Hepatocyte (in vitro differentiated cells): ENCODE data around the gene CUL7. TPM values are rescaled to one million over a fixed set of nuclear protein-coding genes. Genes with fewer than 3 reads are reported as not detected.

Source experiments
- DNase-seq: peaks from one replicate; pipeline ENCODE4 v3.0.0-alpha.2; 2016; ENCODE audit warnings: low spot score
- H2AFZ ChIP-seq: fragments of 200-600 bp; sonication (generic); 2 replicates; pipeline ENCODE4 v1.6.0; 2016; ENCODE audit warnings: antibody characterized with exemption, mild to moderate bottlenecking
- H3K27ac ChIP-seq: fragments of 200-600 bp; sonication (generic); 2 replicates; pipeline ENCODE4 v1.5.1; 2016; ENCODE audit warnings: mild to moderate bottlenecking
- H3K27me3 ChIP-seq: fragments of 200-600 bp; sonication (generic); 2 replicates; pipeline ENCODE4 v1.6.1; 2016
- H3K36me3 ChIP-seq: fragments of 200-600 bp; sonication (generic); replicated peaks from 2 replicates; pipeline ENCODE4 v1.5.1; 2016; ENCODE audit warnings: low read depth; ENCODE audit not compliant: insufficient read depth
- H3K4me1 ChIP-seq: fragments of 200-600 bp; sonication (generic); 2 replicates; pipeline ENCODE4 v1.5.1; 2016; ENCODE audit warnings: mild to moderate bottlenecking, moderate library complexity; ENCODE audit not compliant: insufficient read depth
- H3K4me2 ChIP-seq: fragments of 200-600 bp; sonication (generic); 2 replicates; pipeline ENCODE4 v1.6.0; 2016
- H3K4me3 ChIP-seq: fragments of 200-600 bp; sonication (generic); 2 replicates; pipeline ENCODE4 v1.5.1; 2016; ENCODE audit warnings: mild to moderate bottlenecking
- H3K79me2 ChIP-seq: fragments of 200-600 bp; sonication (generic); 2 replicates; pipeline ENCODE4 v1.6.0; 2017; ENCODE audit warnings: mild to moderate bottlenecking
- H3K9me2 ChIP-seq: fragments of 200-600 bp; sonication (generic); replicated peaks from 2 replicates; pipeline ENCODE4 v1.6.0; 2017; ENCODE audit warnings: mild to moderate bottlenecking; ENCODE audit not compliant: insufficient read depth
- H3K9me3 ChIP-seq: fragments of 200-600 bp; sonication (generic); 2 replicates; pipeline ENCODE4 v1.5.1; 2016; ENCODE audit warnings: low read depth, mild to moderate bottlenecking
- H4K20me1 ChIP-seq: fragments of 200-600 bp; sonication (generic); 2 replicates; pipeline ENCODE4 v1.6.0; 2016; ENCODE audit warnings: mild to moderate bottlenecking; ENCODE audit not compliant: insufficient read depth, poor library complexity, severe bottlenecking
- EZH2 ChIP-seq: fragments of 200-600 bp; sonication (generic); IDR thresholded peaks from 2 replicates; pipeline ENCODE4 v1.6.1; 2016; ENCODE audit warnings: antibody characterized with exemption, mild to moderate bottlenecking, borderline replicate concordance
- EZH2phosphoT487 ChIP-seq: fragments of 200-600 bp; sonication (generic); IDR thresholded peaks from one replicate; pipeline ENCODE4 v1.6.1; 2018; ENCODE audit warnings: antibody characterized with exemption, mild to moderate bottlenecking, low read depth, moderate library complexity; ENCODE audit not compliant: unreplicated experiment, severe bottlenecking
- WGBS: methylation state at CpG from one replicate; pipeline ENCODE4 v1.1.6; 2016; ENCODE audit warnings: low lambda C conversion rate; ENCODE audit errors: missing lambda C conversion rate; 5-methylcytosine and 5-hydroxymethylcytosine counted together
- polyA plus RNA-seq: library from polyadenylated mRNA; unstranded; fragments of >200 nt; fragmentation: Nextera tagmentation; extraction: Ambion mirVana; gene quantifications from 2 replicates; pipeline ENCODE4 v1.2.1, GENCODE V29; 2016
- total RNA-seq: library from RNA; depleted of rRNA; stranded (reverse); fragments of >200 nt; gene quantifications from 2 replicates; pipeline ENCODE4 v1.2.3, GENCODE V29; 2014
- TF ChIP-seq, protein P1 (sequence below): fragments of 200-600 bp; sonication (generic); IDR thresholded peaks from 2 replicates; pipeline ENCODE4 v1.5.1; 2016; ENCODE audit warnings: antibody characterized with exemption, mild to moderate bottlenecking; ENCODE audit not compliant: poor library complexity

The CUL7 gene
- total and polyA plus RNA-seq, 2 experiments from 2014 or later, result 46.4 to 58.2 TPM

DNA sequence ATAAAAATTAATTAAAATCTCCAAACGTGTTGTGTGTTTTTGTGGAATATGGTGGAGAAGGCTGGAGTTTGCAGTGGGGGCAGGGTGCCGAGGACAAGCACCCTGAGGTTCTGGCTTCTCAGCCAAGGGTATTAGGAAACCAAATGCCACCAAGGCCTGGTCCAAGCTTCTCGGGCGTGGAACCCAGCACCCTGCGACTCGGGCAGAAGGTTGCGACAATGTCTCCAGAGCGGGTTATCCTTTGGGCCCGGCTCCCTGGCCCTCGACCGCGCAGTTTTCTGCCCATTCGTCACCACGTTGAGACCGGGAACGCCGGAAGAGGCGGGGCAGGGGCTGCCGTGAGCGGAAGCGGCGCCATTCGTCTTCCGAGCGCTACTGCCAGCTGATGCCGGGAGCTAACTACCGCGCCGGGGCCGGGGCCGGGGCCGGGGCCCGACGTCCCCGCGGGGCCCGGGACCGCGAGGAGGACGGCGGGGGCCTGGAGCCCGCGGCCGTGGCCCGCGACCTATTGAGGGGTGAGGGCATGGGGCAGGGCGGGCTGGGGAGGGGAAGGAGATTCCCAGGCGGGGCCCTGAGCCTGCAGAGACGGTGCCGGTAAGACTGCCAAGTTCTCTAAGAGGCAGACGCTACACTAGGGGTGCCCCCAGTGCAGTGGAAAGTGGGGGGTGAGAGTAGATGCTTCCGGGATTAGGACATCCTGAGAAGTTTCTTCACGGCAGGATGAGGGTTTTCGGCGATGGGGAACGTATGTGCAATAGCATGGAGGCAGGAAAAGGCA, 32.2 kb downstream of the CUL7 start, which contains the start of gene RRP36:
Gene RRP36 (plus strand): TSS at position 354 of the 778 bp plus-strand sequence. CDS start 32 bp downstream, at position 386.
- 2% methylated on average over 49 of the region's 56 CpGs for WGBS
- peak within 1 kb of the TSS; percentile 91 for H3K4me2 ChIP-seq
- H3K27me3 ChIP-seq, result no peaks in the 10 kb centered on the region
- H3K9me2 ChIP-seq, result no peaks in the 10 kb centered on the region
- peak within 1 kb of the TSS; percentile 92 for H2AFZ ChIP-seq
- H3K4me3 ChIP-seq, result peak within 1 kb of the TSS; percentile 79
- no peaks in the 10 kb centered on the region for H3K9me3 ChIP-seq
- TF ChIP-seq, protein P1, sequence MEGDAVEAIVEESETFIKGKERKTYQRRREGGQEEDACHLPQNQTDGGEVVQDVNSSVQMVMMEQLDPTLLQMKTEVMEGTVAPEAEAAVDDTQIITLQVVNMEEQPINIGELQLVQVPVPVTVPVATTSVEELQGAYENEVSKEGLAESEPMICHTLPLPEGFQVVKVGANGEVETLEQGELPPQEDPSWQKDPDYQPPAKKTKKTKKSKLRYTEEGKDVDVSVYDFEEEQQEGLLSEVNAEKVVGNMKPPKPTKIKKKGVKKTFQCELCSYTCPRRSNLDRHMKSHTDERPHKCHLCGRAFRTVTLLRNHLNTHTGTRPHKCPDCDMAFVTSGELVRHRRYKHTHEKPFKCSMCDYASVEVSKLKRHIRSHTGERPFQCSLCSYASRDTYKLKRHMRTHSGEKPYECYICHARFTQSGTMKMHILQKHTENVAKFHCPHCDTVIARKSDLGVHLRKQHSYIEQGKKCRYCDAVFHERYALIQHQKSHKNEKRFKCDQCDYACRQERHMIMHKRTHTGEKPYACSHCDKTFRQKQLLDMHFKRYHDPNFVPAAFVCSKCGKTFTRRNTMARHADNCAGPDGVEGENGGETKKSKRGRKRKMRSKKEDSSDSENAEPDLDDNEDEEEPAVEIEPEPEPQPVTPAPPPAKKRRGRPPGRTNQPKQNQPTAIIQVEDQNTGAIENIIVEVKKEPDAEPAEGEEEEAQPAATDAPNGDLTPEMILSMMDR, result no peak
- TF ChIP-seq EZH2, result no peak
- no peak for TF ChIP-seq EZH2phosphoT487
- H3K27ac ChIP-seq, result peak within 1 kb of the TSS; percentile 96
- peaks cover 7% of the 10 kb centered on the region for H4K20me1 ChIP-seq
- H3K36me3 ChIP-seq, result peaks cover 4% of the 10 kb centered on the region
- H3K4me1 ChIP-seq, result peaks cover 15% of the 10 kb centered on the region
- H3K79me2 ChIP-seq, result peaks cover 56% of the 10 kb centered on the region
- DNase-seq, result peak; percentile 89

DNA sequence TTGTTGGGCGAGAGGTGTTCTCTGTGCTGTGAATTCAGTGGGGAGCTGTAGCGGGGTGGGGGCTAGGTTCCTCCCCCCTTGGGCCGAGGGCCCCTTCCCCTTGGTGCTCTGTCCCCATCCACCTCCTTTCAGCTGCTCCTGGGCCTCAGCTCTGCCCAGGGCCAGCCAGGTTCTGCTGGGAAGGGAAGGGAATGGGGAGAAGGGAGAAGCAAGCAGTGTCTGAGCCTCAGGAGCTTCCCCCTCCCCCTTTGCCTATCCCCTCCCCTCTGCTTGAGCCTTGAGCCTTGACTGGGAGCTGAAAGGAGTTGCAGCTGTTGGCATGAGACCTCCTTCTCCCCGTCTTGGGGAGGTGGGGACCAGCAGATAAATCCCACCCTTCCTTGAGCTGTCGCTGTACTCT, 32.8 kb downstream of the CUL7 start:
- peaks cover 7% of the 10 kb centered on the region for H4K20me1 ChIP-seq
- no peaks in the 10 kb centered on the region for H3K9me3 ChIP-seq
- DNase-seq, result no peak
- H3K27me3 ChIP-seq, result no peaks in the 10 kb centered on the region
- H3K9me2 ChIP-seq, result no peaks in the 10 kb centered on the region
- H3K4me3 ChIP-seq, result peak overlapping the region; percentile 79
- H3K79me2 ChIP-seq, result peaks cover 62% of the 10 kb centered on the region
- H2AFZ ChIP-seq, result peak overlapping the region; percentile 92
- 66% methylated on average over 5 of the region's 5 CpGs for WGBS
- peaks cover 4% of the 10 kb centered on the region for H3K36me3 ChIP-seq
- H3K27ac ChIP-seq, result peak overlapping the region; percentile 96
- H3K4me1 ChIP-seq, result peaks cover 15% of the 10 kb centered on the region
- TF ChIP-seq EZH2phosphoT487 (no peak), EZH2 (no peak)
- TF ChIP-seq, protein P1, result no peak
- H3K4me2 ChIP-seq, result peak overlapping the region; percentile 91

DNA sequence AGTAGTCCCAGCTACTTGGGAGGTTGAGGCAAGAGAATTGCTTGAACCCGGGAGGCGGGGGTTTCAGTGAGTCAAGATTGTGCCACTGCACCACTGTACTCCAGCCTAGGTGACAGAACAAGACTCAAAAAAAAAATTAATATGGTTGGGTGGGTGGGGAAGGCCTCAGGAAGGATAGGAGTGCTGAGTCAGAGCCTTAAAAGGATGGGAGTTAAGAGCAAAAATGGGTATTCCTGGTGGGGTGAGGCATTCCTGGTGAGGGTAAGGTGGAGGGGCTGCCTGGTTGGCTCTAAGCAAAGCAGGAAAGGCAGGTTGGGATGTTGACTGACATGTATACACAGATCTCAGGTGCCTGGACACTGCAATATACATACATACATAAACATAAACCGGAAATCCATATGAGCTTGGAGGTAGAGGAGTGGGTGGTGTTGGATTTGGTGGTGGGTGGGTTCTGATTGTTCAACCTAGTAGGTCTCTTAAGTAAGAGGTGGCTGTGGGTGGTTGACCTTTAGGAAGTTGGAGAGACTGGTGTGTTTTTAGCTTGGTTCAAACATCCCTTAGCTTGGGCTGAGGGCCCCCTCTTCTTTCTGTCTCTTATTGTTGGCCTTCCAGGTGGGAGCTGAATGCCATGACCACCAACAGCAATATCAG, 33.5 kb downstream of the CUL7 start:
- Histone ChIP-seq H3K79me2 (peaks cover 68% of the 10 kb centered on the region), H3K9me2 (no peaks in the 10 kb centered on the region), H2AFZ (no peak overlapping the region), H3K27me3 (no peaks in the 10 kb centered on the region), H4K20me1 (peaks cover 7% of the 10 kb centered on the region), H3K9me3 (no peaks in the 10 kb centered on the region), H3K27ac (peak overlapping the region; percentile 96), H3K4me2 (no peak overlapping the region), H3K4me1 (peaks cover 17% of the 10 kb centered on the region), H3K36me3 (peaks cover 4% of the 10 kb centered on the region), H3K4me3 (no peak overlapping the region)
- no peak for TF ChIP-seq EZH2phosphoT487
- TF ChIP-seq, protein P1, result no peak
- TF ChIP-seq EZH2, result no peak
- DNase-seq, result no peak
- WGBS, result 100% methylated on average over 3 of the region's 3 CpGs
